K562 (cell line): Measurements from ENCODE around the gene TDRD10. TPM values are rescaled to one million over a fixed set of nuclear protein-coding genes. Genes with fewer than 3 reads are reported as not detected.

Experiments used
- ATAC-seq: fragments of 200-7000 bp; cut with Tn5 transposase; 3 replicates; pipeline ENCODE4 v1.9.1; 2020; ENCODE audit warnings: moderate library complexity
- BruUV-seq: library from RNA; stranded (reverse); fragments of 400-500 nt; replicated peaks from 2 replicates; lab custom pipeline; 2021; lab: Mats Ljungman, UMichigan
- CTCF ChIA-PET: fragments of 300-600 bp; formaldehyde crosslinking; extraction: SDS; loops from one replicate; lab custom pipeline; 2021; ENCODE audit warnings: low intra/inter-chr PET ratio; lab: Yijun Ruan, JAX
- POLR2A ChIA-PET: fragments of 300-600, 350-650 bp; sonication (Branson Sonifier 250); formaldehyde crosslinking; extraction: SDS; loops from one replicate; lab custom pipeline; 2021; ENCODE audit warnings: antibody characterized with exemption, inconsistent platforms; lab: Yijun Ruan, JAX
- DNase-seq, 4 experiments: peaks; one replicate each; pipeline versions ENCODE4 v3.0.0 to v3.0.0-alpha.2; 2011 to 2018; ENCODE audit warnings: low spot score in 3 of 4, mixed read lengths in 3 of 4; ENCODE audit errors: extremely low read depth in 1 of 4
- FAIRE-seq: peaks from 2 replicates; lab custom pipeline; 2011; peaks lifted over from hg19 to GRCh38; lab: Jason Lieb, UNC
- H2AFZ ChIP-seq: 2 replicates; pipeline ENCODE4 v1.6.0; 2011; ENCODE audit warnings: low read depth, low read length, control low read depth, inconsistent platforms
- H3K27ac ChIP-seq: fragments of 200-600 bp; 3 replicates; pipeline ENCODE4 v1.8.0; 2011; ENCODE audit warnings: low read depth, mild to moderate bottlenecking, control low read depth, inconsistent platforms, low read length, moderate library complexity, mixed read lengths; ENCODE audit errors: extremely low read depth
- H3K27me3 ChIP-seq, 2 experiments: fragments of 300-600 bp in 1 of 2; 2 replicates in 1 of 2; 3 replicates in 1 of 2; pipeline versions ENCODE4 v1.6.0 to v1.8.0; 2011; ENCODE audit warnings: inconsistent platforms in 2 of 2, low read length in 2 of 2, mild to moderate bottlenecking in 1 of 2, mixed read lengths in 1 of 2, moderate library complexity in 1 of 2; ENCODE audit not compliant: control insufficient read depth in 2 of 2, insufficient read depth in 2 of 2
- H3K36me3 ChIP-seq: fragments of 300-600 bp; 3 replicates; pipeline ENCODE4 v1.8.0; 2011; ENCODE audit warnings: mild to moderate bottlenecking, low read length, inconsistent platforms; ENCODE audit not compliant: control insufficient read depth, insufficient read depth
- H3K4me1 ChIP-seq, 2 experiments: fragments of 200-600 bp in 1 of 2; replicated peaks in 1 of 2; 2 replicates in 1 of 2; 3 replicates in 1 of 2; pipeline versions ENCODE4 v1.5.1 to v1.8.0; 2011; ENCODE audit warnings: inconsistent platforms in 2 of 2, low read length in 2 of 2, mild to moderate bottlenecking in 1 of 2, mixed read lengths in 1 of 2, moderate library complexity in 1 of 2; ENCODE audit not compliant: control insufficient read depth in 2 of 2, insufficient read depth in 2 of 2
- H3K4me2 ChIP-seq: 2 replicates; pipeline ENCODE4 v1.6.1; 2011; ENCODE audit warnings: low read length, control low read depth, inconsistent platforms, mixed read lengths; ENCODE audit not compliant: insufficient read depth
- H3K4me3 ChIP-seq: fragments of 200-600 bp; sonication (generic), shearing (Covaris generic); 2 replicates; pipeline ENCODE4 v1.5.1; 2016; ENCODE audit warnings: control low read depth, inconsistent platforms
- H3K79me2 ChIP-seq: fragments of 200-600 bp; 3 replicates; pipeline ENCODE4 v1.8.0; 2011; ENCODE audit warnings: low read length, inconsistent platforms; ENCODE audit not compliant: control insufficient read depth, insufficient read depth
- H3K9ac ChIP-seq, 2 experiments: 2 replicates each; pipeline versions ENCODE4 v1.6.0 to v1.6.1; 2011; ENCODE audit warnings: low read depth in 2 of 2, low read length in 2 of 2, control low read depth in 1 of 2, inconsistent platforms in 1 of 2, mild to moderate bottlenecking in 1 of 2, mixed read lengths in 1 of 2; ENCODE audit not compliant: insufficient read depth in 1 of 2
- H3K9me1 ChIP-seq: one replicate; pipeline ENCODE4 v1.6.0; 2011; ENCODE audit warnings: inconsistent platforms, mild to moderate bottlenecking, low read length, moderate library complexity; ENCODE audit not compliant: control insufficient read depth, insufficient read depth
- H3K9me3 ChIP-seq: replicated peaks from 2 replicates; pipeline ENCODE4 v1.5.1; 2011; ENCODE audit warnings: low read depth, low read length, inconsistent platforms; ENCODE audit not compliant: control insufficient read depth, insufficient read depth
- H4K20me1 ChIP-seq: replicated peaks from 2 replicates; pipeline ENCODE4 v1.6.1; 2011; ENCODE audit warnings: low read length, inconsistent platforms, mixed read lengths; ENCODE audit not compliant: control insufficient read depth, insufficient read depth
- C11orf30 ChIP-seq: fragments of 450-650 bp; IDR thresholded peaks from 2 replicates; pipeline ENCODE4 v1.6.1; 2016; ENCODE audit warnings: low read depth, mild to moderate bottlenecking
- NFIC ChIP-seq: fragments of 450-650 bp; IDR thresholded peaks from 2 replicates; pipeline ENCODE4 v1.6.1; 2017; ENCODE audit warnings: mild to moderate bottlenecking, inconsistent platforms
- SMAD3 ChIP-seq: fragments of 450-650 bp; formaldehyde crosslinking; conservative IDR thresholded peaks from 2 replicates; pipeline ENCODE4 v1.4.0; 2020; ENCODE audit warnings: mild to moderate bottlenecking
- ZNF274 ChIP-seq: IDR thresholded peaks from 2 replicates; pipeline ENCODE4 v1.6.1; 2011; ENCODE audit warnings: low read depth, mild to moderate bottlenecking, low read length, moderate library complexity, borderline replicate concordance
- ZNF311 ChIP-seq: fragments of 250-450 bp; sonication (Bioruptor Pico); IDR thresholded peaks from 2 replicates; pipeline ENCODE4 v1.4.0; 2020; ENCODE audit warnings: mild to moderate bottlenecking, moderate library complexity
- ZNF316 ChIP-seq: fragments of 450-650 bp; IDR thresholded peaks from 2 replicates; pipeline ENCODE4 v1.6.1; 2016
- WGBS: fragments of 100-300 bp; shearing (Covaris generic); methylation state at CpG from one replicate; pipeline ENCODE4 v1.1.6; 2016; ENCODE audit warnings: low coverage, mixed read lengths; ENCODE audit not compliant: insufficient coverage; ENCODE audit errors: missing lambda C conversion rate; 5-methylcytosine and 5-hydroxymethylcytosine counted together
- in situ Hi-C: fragments of 300-500 bp; cut with MboI; formaldehyde crosslinking; loops from 4 replicates; pipeline ENCODE4 v1.15.0; 2018; ENCODE audit warnings: inconsistent platforms, mixed read lengths
- intact Hi-C: fragments of 100-400 bp; cut with micrococcal nuclease; formaldehyde crosslinking; loops from 2 replicates; pipeline ENCODE4 v1.14.2; 2022
- polyA plus RNA-seq, 8 experiments: library from polyadenylated mRNA; depleted of rRNA in 4 of 8; stranded (reverse) in 5 of 8; unstranded in 3 of 8; fragments of >200 nt; fragmentation: Nextera tagmentation in 2 of 8; fragmentation: Illumina TruSeq in 1 of 8; extraction: Ambion mirVana in 2 of 8; extraction: Trizol in 1 of 8; gene quantifications; 2 replicates each; pipeline versions ENCODE4 v1.2.1 to v1.2.3, GENCODE V29; 2011 to 2014; ENCODE audit warnings: inconsistent platforms in 1 of 8, missing spikeins in 1 of 8
- total RNA-seq, 7 experiments: library from RNA; depleted of rRNA in 6 of 7; stranded (reverse); fragments of >200 nt in 6 of 7; fragmentation: Illumina TruSeq in 2 of 7; extraction: Trizol in 2 of 7; gene quantifications; 2 replicates each; pipeline versions ENCODE4 v1.2.1 to v1.2.3, GENCODE V29; 2011 to 2021; ENCODE audit warnings: low replicate concordance in 1 of 7
- TF ChIP-seq, protein P1 (sequence below): fragments of 250-450 bp; sonication (Bioruptor Pico); IDR thresholded peaks from 2 replicates; pipeline ENCODE4 v1.9.0; 2021; ENCODE audit warnings: mild to moderate bottlenecking, inconsistent platforms

Gene TDRD10
- total and polyA plus RNA-seq, 9 of the 15 experiments (the other 6 are each of a cell fraction or from before 2014, with no cell fraction given), result not detected

DNA sequence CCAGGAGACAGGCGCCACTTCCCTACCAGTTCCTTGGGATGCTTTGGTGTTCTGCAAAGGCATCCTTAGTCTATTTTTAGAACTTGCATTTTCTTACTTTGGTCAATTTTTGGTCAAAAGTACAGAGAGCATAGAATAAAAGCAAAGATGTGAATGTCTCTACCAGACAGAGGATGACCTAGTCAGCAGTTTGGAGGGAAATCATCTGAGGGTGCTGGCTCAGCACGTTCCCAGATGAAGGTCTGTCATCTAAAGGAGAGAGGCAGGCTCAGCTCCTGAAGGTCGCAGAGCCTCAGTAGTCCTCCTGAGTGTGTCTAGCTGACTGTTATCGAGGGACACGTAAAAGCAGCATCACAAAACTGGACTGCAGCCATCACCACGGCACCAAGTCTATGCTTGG lies 80.9 kb downstream of the TDRD10 start:
- Histone ChIP-seq H3K27ac (no peak overlapping the region), H3K9me1 (peaks cover 6% of the 10 kb centered on the region), H3K4me3 (no peak overlapping the region), H3K9ac (no peak overlapping the region), H3K4me2 (no peak overlapping the region), H3K27me3 (no peaks in the 10 kb centered on the region), H3K4me1 (no peaks in the 10 kb centered on the region), H2AFZ (no peak overlapping the region), H3K79me2 (no peaks in the 10 kb centered on the region), H4K20me1 (peaks cover 3% of the 10 kb centered on the region; the same call in 1 of the 2 replicates), H3K9me3 (no peaks in the 10 kb centered on the region), H3K36me3 (peaks cover 81% of the 10 kb centered on the region)
- in situ Hi-C loops (no loop called here), intact Hi-C loops (no loop called here)
- FAIRE-seq (no peak), ATAC-seq (no peak), DNase-seq (no peak)
- POLR2A ChIA-PET, result no interaction called here
- TF ChIP-seq ZNF311 (CRISPR knock-in tag) (no peak), ZNF316 (peak; percentile 54), ZNF274 (no peak), C11orf30 (0 out of 2 replicates have a peak, but pooled peaks have one; percentile 30)
- WGBS, result 86% methylated on average over 6 of the region's 6 CpGs
- no TSS peak for BruUV-seq
- CTCF ChIA-PET, result no interaction called here

DNA sequence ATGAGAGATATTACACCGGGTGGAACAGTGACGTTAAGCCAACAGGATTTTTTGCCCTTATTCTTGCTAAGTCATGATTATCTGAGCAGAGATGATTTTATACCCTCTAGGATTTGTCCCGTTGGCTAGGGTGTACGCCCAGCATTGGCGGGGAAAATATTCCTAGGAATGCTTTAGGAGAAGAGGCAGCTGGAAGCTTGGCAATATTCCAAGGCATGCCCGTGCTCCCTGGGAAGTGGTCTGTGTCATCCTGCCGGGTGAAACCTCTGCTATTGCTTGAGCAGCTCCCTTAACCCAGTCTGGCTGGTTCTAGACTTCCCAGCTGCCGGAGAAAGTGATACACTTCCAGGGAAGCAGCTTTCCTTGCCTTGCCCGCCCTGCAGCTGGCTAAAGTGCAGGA lies 81.8 kb downstream of the TDRD10 start:
- TF ChIP-seq, protein P1, sequence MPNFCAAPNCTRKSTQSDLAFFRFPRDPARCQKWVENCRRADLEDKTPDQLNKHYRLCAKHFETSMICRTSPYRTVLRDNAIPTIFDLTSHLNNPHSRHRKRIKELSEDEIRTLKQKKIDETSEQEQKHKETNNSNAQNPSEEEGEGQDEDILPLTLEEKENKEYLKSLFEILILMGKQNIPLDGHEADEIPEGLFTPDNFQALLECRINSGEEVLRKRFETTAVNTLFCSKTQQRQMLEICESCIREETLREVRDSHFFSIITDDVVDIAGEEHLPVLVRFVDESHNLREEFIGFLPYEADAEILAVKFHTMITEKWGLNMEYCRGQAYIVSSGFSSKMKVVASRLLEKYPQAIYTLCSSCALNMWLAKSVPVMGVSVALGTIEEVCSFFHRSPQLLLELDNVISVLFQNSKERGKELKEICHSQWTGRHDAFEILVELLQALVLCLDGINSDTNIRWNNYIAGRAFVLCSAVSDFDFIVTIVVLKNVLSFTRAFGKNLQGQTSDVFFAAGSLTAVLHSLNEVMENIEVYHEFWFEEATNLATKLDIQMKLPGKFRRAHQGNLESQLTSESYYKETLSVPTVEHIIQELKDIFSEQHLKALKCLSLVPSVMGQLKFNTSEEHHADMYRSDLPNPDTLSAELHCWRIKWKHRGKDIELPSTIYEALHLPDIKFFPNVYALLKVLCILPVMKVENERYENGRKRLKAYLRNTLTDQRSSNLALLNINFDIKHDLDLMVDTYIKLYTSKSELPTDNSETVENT (CRISPR knock-in tag), result no peak
- TF ChIP-seq SMAD3 (CRISPR knock-in tag), result no peak
- TF ChIP-seq NFIC, result peak; percentile 35
- in situ Hi-C loops, result no loop called here
- ATAC-seq (no peak), FAIRE-seq (no peak), DNase-seq (no peak)
- H3K4me2 ChIP-seq, result no peak overlapping the region
- H3K79me2 ChIP-seq, result no peaks in the 10 kb centered on the region
- ChIA-PET CTCF (no interaction called here), POLR2A (no interaction called here)
- peaks cover 84% of the 10 kb centered on the region for H3K36me3 ChIP-seq
- peaks cover 3% of the 10 kb centered on the region; the same call in 1 of the 2 replicates for H4K20me1 ChIP-seq
- H3K9ac ChIP-seq, result no peak overlapping the region
- H3K9me3 ChIP-seq, result no peaks in the 10 kb centered on the region
- H3K9me1 ChIP-seq, result peaks cover 3% of the 10 kb centered on the region
- no peaks in the 10 kb centered on the region for H3K4me1 ChIP-seq
- no TSS peak for BruUV-seq
- intact Hi-C loops, result no loop called here
- no peaks in the 10 kb centered on the region for H3K27me3 ChIP-seq
- H3K4me3 ChIP-seq, result no peak overlapping the region
- WGBS, result 77% methylated on average over 8 of the region's 9 CpGs
- no peak overlapping the region for H3K27ac ChIP-seq
- no peak overlapping the region for H2AFZ ChIP-seq
